Ectodermal cell (in vitro differentiated cells): ENCODE data around the gene NEK7.
"Not testable (repeated sequence)": the region's sequence is repeated elsewhere in the genome, so short reads cannot be mapped to it uniquely, and the experiment has no call there.

Experiments
- H3K27ac ChIP-seq: 2 replicates; pipeline ENCODE4 v1.7.0; 2013; ENCODE audit warnings: mild to moderate bottlenecking, low read depth, low read length; ENCODE audit not compliant: insufficient read depth, poor library complexity, severe bottlenecking
- H3K27me3 ChIP-seq: 2 replicates; pipeline ENCODE4 v1.7.0; 2013; ENCODE audit warnings: mild to moderate bottlenecking, low read length; ENCODE audit not compliant: insufficient read depth, control insufficient read depth, poor library complexity, severe bottlenecking
- H3K36me3 ChIP-seq: one replicate; pipeline ENCODE4 v1.7.0; 2013; ENCODE audit warnings: low read length; ENCODE audit not compliant: control insufficient read depth, insufficient read depth
- H3K4me1 ChIP-seq: one replicate; pipeline ENCODE4 v1.7.0; 2013; ENCODE audit warnings: low read length; ENCODE audit not compliant: control insufficient read depth, insufficient read depth
- H3K4me3 ChIP-seq: 2 replicates; pipeline ENCODE4 v1.7.0; 2013; ENCODE audit warnings: low read depth, low read length, control low read depth; ENCODE audit not compliant: insufficient read depth
- H3K9me3 ChIP-seq: 2 replicates; pipeline ENCODE4 v1.7.0; 2013; ENCODE audit warnings: mild to moderate bottlenecking, low read length, moderate library complexity; ENCODE audit not compliant: control insufficient read depth
- WGBS, 2 experiments: methylation state at CpG; one replicate each; pipeline ENCODE4 v1.1.7; 2013; ENCODE audit warnings: missing lambda C conversion rate in 2 of 2; 5-methylcytosine and 5-hydroxymethylcytosine counted together

Gene NEK7

GRCh38 chr1:198295971-198296370 is 139.2 kb downstream of the NEK7 start:
- H3K36me3 ChIP-seq, result no peaks in the 10 kb centered on the region
- 76 to 77% methylated on average over 4 of the region's 4 CpGs for WGBS, 2 experiments
- peaks cover 20% of the 10 kb centered on the region for H3K4me1 ChIP-seq
- H3K9me3 ChIP-seq, result no peaks in the 10 kb centered on the region
- no peak overlapping the region for H3K27ac ChIP-seq
- no peaks in the 10 kb centered on the region for H3K27me3 ChIP-seq
- no peak overlapping the region for H3K4me3 ChIP-seq

- no peak overlapping the region for H3K27ac ChIP-seq
- WGBS, 2 experiments, result 91 to 98% methylated on average over 2 of the region's 2 CpGs
- no peaks in the 10 kb centered on the region for H3K36me3 ChIP-seq
Measured at GRCh38 chr1:198297281-198297680, 140.5 kb downstream of the NEK7 start.

GRCh38 chr1:198298640-198299039 is 141.8 kb downstream of the NEK7 start:
- Histone ChIP-seq H3K4me3 (no peak overlapping the region), H3K27ac (no peak overlapping the region), H3K9me3 (no peaks in the 10 kb centered on the region), H3K4me1 (peaks cover 13% of the 10 kb centered on the region), H3K36me3 (no peaks in the 10 kb centered on the region), H3K27me3 (no peaks in the 10 kb centered on the region)
- WGBS, 2 experiments, result 46 to 52% methylated on average over 6 of the region's 6 CpGs

More at GRCh38 chr1:198297281-198297680, 140.5 kb downstream of the NEK7 start:
- Histone ChIP-seq H3K4me1 (peaks cover 13% of the 10 kb centered on the region), H3K4me3 (no peak overlapping the region), H3K27me3 (no peaks in the 10 kb centered on the region), H3K9me3 (no peaks in the 10 kb centered on the region)

- H3K27ac ChIP-seq, result no peak overlapping the region
- H3K4me3 ChIP-seq, result no peak overlapping the region
- no peaks in the 10 kb centered on the region for H3K27me3 ChIP-seq
- peaks cover 13% of the 10 kb centered on the region for H3K4me1 ChIP-seq
- no peaks in the 10 kb centered on the region for H3K36me3 ChIP-seq
- WGBS, 2 experiments, result 81 to 94% methylated on average over 1 of the region's 1 CpG
- H3K9me3 ChIP-seq, result no peaks in the 10 kb centered on the region
Measured at GRCh38 chr1:198300451-198300850, 143.7 kb downstream of the NEK7 start.

GRCh38 chr1:198304431-198304830 is 147.6 kb downstream of the NEK7 start:
- Histone ChIP-seq H3K27ac (no peak overlapping the region), H3K4me3 (no peak overlapping the region), H3K36me3 (no peaks in the 10 kb centered on the region), H3K4me1 (peaks cover 4% of the 10 kb centered on the region), H3K27me3 (no peaks in the 10 kb centered on the region), H3K9me3 (no peaks in the 10 kb centered on the region)
- 94% methylated on average over 1 of the region's 3 CpGs; no CpG with 5 or more reads in 1 of the 2 experiments for WGBS, 2 experiments

- H3K36me3 ChIP-seq, H3K9me3 ChIP-seq, H3K4me1 ChIP-seq, H3K4me3 ChIP-seq, H3K27me3 ChIP-seq, H3K27ac ChIP-seq: not testable (repeated sequence)
- 32 to 33% methylated on average over 15 of the region's 15 CpGs for WGBS, 2 experiments
Measured at GRCh38 chr1:198314817-198315216, 158.0 kb downstream of the NEK7 start.

- not testable (repeated sequence) for H3K4me1 ChIP-seq, H3K27ac ChIP-seq, H3K9me3 ChIP-seq, H3K36me3 ChIP-seq, H3K27me3 ChIP-seq, H3K4me3 ChIP-seq
- WGBS, 2 experiments, result 81 to 92% methylated on average over 3 to 7 of the region's 8 CpGs
Measured at GRCh38 chr1:198315331-198315730, 158.5 kb downstream of the NEK7 start.

GRCh38 chr1:198316546-198317100 is 159.8 kb downstream of the NEK7 start:
- Histone ChIP-seq H3K36me3 (no peaks in the 10 kb centered on the region), H3K4me3 (no peak overlapping the region)
- WGBS, 2 experiments, result 92 to 100% methylated on average over 2 of the region's 4 CpGs

GRCh38 chr1:198318085-198318484 is 161.3 kb downstream of the NEK7 start:
- 100% methylated on average over 1 of the region's 1 CpG for WGBS, 2 experiments
- no peak overlapping the region for H3K27ac ChIP-seq
- H3K4me1 ChIP-seq, result no peaks in the 10 kb centered on the region
- H3K36me3 ChIP-seq, result no peaks in the 10 kb centered on the region
- no peaks in the 10 kb centered on the region for H3K9me3 ChIP-seq
- peaks cover 6% of the 10 kb centered on the region for H3K27me3 ChIP-seq
- no peak overlapping the region for H3K4me3 ChIP-seq

More at GRCh38 chr1:198316546-198317100, 159.8 kb downstream of the NEK7 start:
- no peak overlapping the region for H3K27ac ChIP-seq
- H3K4me1 ChIP-seq, result no peaks in the 10 kb centered on the region
- no peaks in the 10 kb centered on the region for H3K9me3 ChIP-seq
- peaks cover 6% of the 10 kb centered on the region for H3K27me3 ChIP-seq

- Histone ChIP-seq H3K36me3 (no peaks in the 10 kb centered on the region), H3K4me3 (no peak overlapping the region), H3K27ac (no peak overlapping the region), H3K4me1 (no peaks in the 10 kb centered on the region), H3K27me3 (peaks cover 2% of the 10 kb centered on the region), H3K9me3 (no peaks in the 10 kb centered on the region)
- 88 to 90% methylated on average over 6 of the region's 6 CpGs for WGBS, 2 experiments
Measured at GRCh38 chr1:198320759-198321158, 164.0 kb downstream of the NEK7 start.

- no peaks in the 10 kb centered on the region for H3K27me3 ChIP-seq
- 95 to 100% methylated on average over 3 of the region's 3 CpGs for WGBS, 2 experiments
- H3K4me3 ChIP-seq, result no peak overlapping the region
- H3K4me1 ChIP-seq, result peaks cover 4% of the 10 kb centered on the region
- H3K36me3 ChIP-seq, result no peaks in the 10 kb centered on the region
- H3K9me3 ChIP-seq, result no peaks in the 10 kb centered on the region
- no peak overlapping the region for H3K27ac ChIP-seq
Measured at GRCh38 chr1:198326232-198326631, 169.4 kb downstream of the NEK7 start.
